Right lobe of liver (tissue), 6 donors: ENCODE results near the gene COIL. TPM values are rescaled to one million over a fixed set of nuclear protein-coding genes. Genes with fewer than 3 reads are reported as not detected.

Experiments
- ATAC-seq, 4 donors: fragments of 200-7000 bp; cut with Tn5 transposase; one replicate each; pipeline ENCODE4 v1.9.1; 2020; ENCODE audit warnings: mild to moderate bottlenecking in 4 of 4, moderate library complexity in 4 of 4
- DNase-seq, 3 donors: peaks; one replicate each; pipeline ENCODE4 v3.0.0-alpha.2; 2020
- H3K27ac ChIP-seq, 3 donors: fragments of 200-600 bp; one replicate each; pipeline ENCODE4 v1.8.0; 2022
- H3K27me3 ChIP-seq, 2 donors: fragments of 200-600 bp; one replicate each; pipeline ENCODE4 v1.8.0; 2022
- H3K36me3 ChIP-seq, 4 donors: fragments of 200-600 bp; sonication (generic) in 1 of 4; one replicate each; pipeline versions ENCODE4 v1.5.1 to v1.8.0; 2017 to 2022; ENCODE audit warnings: control low read depth in 1 of 4
- H3K4me1 ChIP-seq, 4 donors: fragments of 200-600 bp; sonication (generic) in 1 of 4; one replicate each; pipeline versions ENCODE4 v1.5.1 to v1.8.0; 2017 to 2022; ENCODE audit warnings: control low read depth in 1 of 4
- H3K4me3 ChIP-seq, 3 donors: fragments of 200-600 bp; one replicate each; pipeline ENCODE4 v1.8.0; 2022
- H3K9me3 ChIP-seq, 4 donors: fragments of 200-600 bp; sonication (generic) in 1 of 4; one replicate each; pipeline versions ENCODE4 v1.5.1 to v1.8.0; 2017 to 2022; ENCODE audit warnings: control low read depth in 1 of 4
- CTCF ChIP-seq, 4 donors: fragments of 200-600 bp in 3 of 4; fragments of 450-650 bp in 1 of 4; IDR thresholded peaks; one replicate each; pipeline versions ENCODE4 v1.5.1 to v1.8.0; 2016 to 2022; ENCODE audit warnings: antibody characterized with exemption in 4 of 4, mild to moderate bottlenecking in 2 of 4
- POLR2A ChIP-seq: fragments of 450-650 bp; IDR thresholded peaks from one replicate; pipeline ENCODE4 v1.6.1; 2017; ENCODE audit warnings: antibody characterized with exemption, mild to moderate bottlenecking
- WGBS: methylation state at CpG from one replicate; pipeline ENCODE4 v1.1.6; 2018; ENCODE audit warnings: low coverage, low lambda C conversion rate; ENCODE audit not compliant: insufficient coverage; ENCODE audit errors: missing lambda C conversion rate; 5-methylcytosine and 5-hydroxymethylcytosine counted together
- intact Hi-C, 2 donors: fragments of 100-400 bp; cut with DNase I; formaldehyde crosslinking; loops; one replicate each; pipeline versions ENCODE4 v1.11.2 to v1.14.1; 2022
- total RNA-seq, 6 experiments: library from RNA; depleted of rRNA in 2 of 6; stranded (reverse); fragments of >200 nt in 2 of 6; fragmentation: NEBNext Ultra II Directional in 3 of 6; extraction: Animal tissue kit (Norgen Biotek cat#: 25700) in 3 of 6; gene quantifications; one replicate each; pipeline versions ENCODE4 v1.1.0 to v1.2.4, GENCODE V29; 2016 to 2023
- donor health status: DM: no; HTN: yes; CAD: no.
- donor health status: DM: no; HTN: no; CAD: no.
- donor health status: DM: no; HTN: no; CAD: no.
- donor health status: DM: no; HTN: yes; CAD: no.
- donor health status: DM: no; HTN: yes; CAD: no.

The COIL gene
- total RNA-seq, 6 experiments from 2014 or later = 5.5 to 7.1 (median 6.5) TPM

DNA sequence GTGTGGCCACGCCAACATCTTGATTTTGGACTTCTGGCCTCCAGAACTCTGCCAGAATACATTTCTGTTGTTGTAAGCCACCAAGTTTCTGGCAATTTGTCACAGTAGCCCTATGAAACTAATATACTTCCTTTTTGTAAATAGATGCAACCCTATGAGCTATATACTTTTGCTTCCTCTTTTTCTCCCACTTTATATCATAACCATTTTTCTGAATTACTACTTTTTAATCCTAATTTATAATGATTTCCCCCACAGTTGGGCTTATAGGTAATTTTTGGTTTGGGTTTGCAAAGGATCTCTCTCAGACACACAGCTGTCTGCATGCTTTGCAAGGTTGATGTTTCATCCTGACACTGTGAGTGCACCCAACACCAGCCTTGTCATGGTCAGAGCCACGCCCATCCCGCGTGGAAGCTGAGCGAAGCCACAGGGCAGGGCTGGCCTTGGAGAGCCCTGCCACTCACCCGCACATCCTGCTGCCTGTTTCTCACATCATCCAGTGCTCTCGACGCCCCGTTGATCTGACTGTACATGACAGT lies 52.8 kb downstream of the COIL start:
- ATAC-seq = peak in 3 of 4 donors; percentile 17 to 31 (median 29)
- Histone ChIP-seq H3K36me3 (peaks cover 9 to 57% (median 36%) of the 10 kb centered on the region in 4 donors), H3K27me3 (no peaks in the 10 kb centered on the region), H3K9me3 (no peaks in the 10 kb centered on the region), H3K27ac (peak overlapping the region in 1 of 3 donors; percentile 33), H3K4me1 (peaks cover 0 to 52% (median 17%) of the 10 kb centered on the region in 4 donors), H3K4me3 (no peak overlapping the region)
- intact Hi-C loops = no loop called here
- TF ChIP-seq POLR2A = no peak
- WGBS = 34% methylated on average over 6 of the region's 9 CpGs
- DNase-seq = peak; percentile 61 to 79 (median 79)

DNA sequence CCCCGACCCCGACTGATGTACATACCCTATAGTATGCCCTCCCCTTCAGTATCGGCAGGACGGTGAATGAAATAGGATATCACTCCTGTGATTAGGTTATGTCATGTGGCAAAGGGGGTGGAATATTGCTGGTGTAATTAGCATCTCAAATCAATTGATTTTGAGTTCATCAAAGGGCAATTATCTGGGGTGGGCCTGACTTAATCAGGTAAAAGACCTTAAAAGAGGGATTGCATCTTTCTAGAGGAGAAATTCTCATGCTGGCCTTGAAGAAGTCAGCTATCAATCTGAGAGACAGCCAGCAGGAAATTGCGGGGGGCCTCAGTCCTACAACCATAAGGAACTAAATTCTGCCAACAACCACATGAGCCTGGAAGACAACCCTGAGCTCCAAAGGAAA lies 57.3 kb downstream of the COIL start:
- no peak for ATAC-seq
- peaks cover 0 to 20% (median 1%) of the 10 kb centered on the region in 4 donors for H3K4me1 ChIP-seq
- peak in 1 of 3 donors; percentile 22 for DNase-seq
- H3K27me3 ChIP-seq = no peaks in the 10 kb centered on the region
- H3K4me3 ChIP-seq = no peak overlapping the region
- TF ChIP-seq CTCF (IDR thresholded peaks at IDR 0.05) = no peak
- TF ChIP-seq POLR2A = no peak
- intact Hi-C loops = no loop called here
- no peak overlapping the region for H3K27ac ChIP-seq
- WGBS = 94% methylated on average over 3 of the region's 5 CpGs
- H3K9me3 ChIP-seq = no peaks in the 10 kb centered on the region
- H3K36me3 ChIP-seq = peaks cover 9 to 100% (median 63%) of the 10 kb centered on the region in 4 donors

DNA sequence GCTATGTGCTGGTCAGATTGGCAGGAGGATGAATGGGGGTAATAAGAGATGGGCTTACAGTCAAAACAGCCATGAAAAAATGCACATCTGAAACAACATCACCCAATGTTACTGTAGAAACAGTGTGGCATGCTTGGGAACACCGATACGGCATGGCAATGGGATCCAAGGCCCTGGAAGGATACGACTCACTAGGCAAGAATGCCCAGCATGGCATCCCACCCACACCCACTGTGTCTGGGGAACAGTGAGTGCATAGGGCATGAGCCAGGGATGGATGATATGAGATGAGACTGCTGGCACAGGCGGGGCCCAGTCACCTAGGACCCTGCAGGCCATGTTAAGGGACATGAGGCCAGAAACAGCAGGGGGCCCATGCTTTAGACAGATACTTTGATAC lies 58.5 kb downstream of the COIL start:
- Histone ChIP-seq H3K4me1 (peaks cover 0 to 8% (median 0%) of the 10 kb centered on the region in 4 donors), H3K27me3 (no peaks in the 10 kb centered on the region), H3K4me3 (no peak overlapping the region), H3K36me3 (peaks cover 9 to 100% (median 62%) of the 10 kb centered on the region in 4 donors), H3K9me3 (no peaks in the 10 kb centered on the region), H3K27ac (no peak overlapping the region)
- ATAC-seq (peak in 1 of 4 donors; percentile 6), DNase-seq (peak in 1 of 3 donors; percentile 28)
- TF ChIP-seq CTCF (IDR thresholded peaks at IDR 0.05) = no peak
- TF ChIP-seq POLR2A = no peak
- intact Hi-C loops = no loop called here
- WGBS = 71% methylated on average over 2 of the region's 4 CpGs

- no peaks in the 10 kb centered on the region for H3K27me3 ChIP-seq
- ATAC-seq (no peak), DNase-seq (peak in 1 of 3 donors; percentile 11)
- no peak for TF ChIP-seq POLR2A
- TF ChIP-seq CTCF (IDR thresholded peaks at IDR 0.05) = no peak
- no peaks in the 10 kb centered on the region for H3K9me3 ChIP-seq
- H3K27ac ChIP-seq = no peak overlapping the region
- peaks cover 9 to 100% (median 59%) of the 10 kb centered on the region in 4 donors for H3K36me3 ChIP-seq
- intact Hi-C loops = no loop called here
- WGBS = 95% methylated on average over 7 of the region's 7 CpGs
- H3K4me3 ChIP-seq = no peak overlapping the region
- peaks cover 0 to 3% (median 0%) of the 10 kb centered on the region in 4 donors for H3K4me1 ChIP-seq
Observed at GRCh38 chr17:56899403-56899802, 61.4 kb downstream of the COIL start.

GRCh38 chr17:56898874-56899273 lies 62.0 kb downstream of the COIL start:
- WGBS = 68% methylated on average over 3 of the region's 9 CpGs
- intact Hi-C loops = no loop called here
- DNase-seq = no peak
- ATAC-seq = peak in 1 of 4 donors; percentile 23
- Histone ChIP-seq H3K9me3 (no peaks in the 10 kb centered on the region), H3K36me3 (peaks cover 8 to 100% (median 60%) of the 10 kb centered on the region in 4 donors), H3K27ac (no peak overlapping the region), H3K27me3 (no peaks in the 10 kb centered on the region), H3K4me1 (peaks cover 0 to 3% (median 0%) of the 10 kb centered on the region in 4 donors), H3K4me3 (no peak overlapping the region)
- TF ChIP-seq CTCF (IDR thresholded peaks at IDR 0.05) (no peak), POLR2A (no peak)
